Measurements from ENCODE around the gene KLK11.

GRCh38 chr19:51000426-51000825 is 26.0 kb downstream of the KLK11 start:
- TF ChIP-seq, protein P1, sequence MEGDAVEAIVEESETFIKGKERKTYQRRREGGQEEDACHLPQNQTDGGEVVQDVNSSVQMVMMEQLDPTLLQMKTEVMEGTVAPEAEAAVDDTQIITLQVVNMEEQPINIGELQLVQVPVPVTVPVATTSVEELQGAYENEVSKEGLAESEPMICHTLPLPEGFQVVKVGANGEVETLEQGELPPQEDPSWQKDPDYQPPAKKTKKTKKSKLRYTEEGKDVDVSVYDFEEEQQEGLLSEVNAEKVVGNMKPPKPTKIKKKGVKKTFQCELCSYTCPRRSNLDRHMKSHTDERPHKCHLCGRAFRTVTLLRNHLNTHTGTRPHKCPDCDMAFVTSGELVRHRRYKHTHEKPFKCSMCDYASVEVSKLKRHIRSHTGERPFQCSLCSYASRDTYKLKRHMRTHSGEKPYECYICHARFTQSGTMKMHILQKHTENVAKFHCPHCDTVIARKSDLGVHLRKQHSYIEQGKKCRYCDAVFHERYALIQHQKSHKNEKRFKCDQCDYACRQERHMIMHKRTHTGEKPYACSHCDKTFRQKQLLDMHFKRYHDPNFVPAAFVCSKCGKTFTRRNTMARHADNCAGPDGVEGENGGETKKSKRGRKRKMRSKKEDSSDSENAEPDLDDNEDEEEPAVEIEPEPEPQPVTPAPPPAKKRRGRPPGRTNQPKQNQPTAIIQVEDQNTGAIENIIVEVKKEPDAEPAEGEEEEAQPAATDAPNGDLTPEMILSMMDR (IDR thresholded peaks at IDR 0.05) = no peak
- TF ChIP-seq POLR2A (IDR thresholded peaks at IDR 0.05) = no peak

Data from tibial nerve (tissue), 3 donors.